Central memory CD4-positive, alpha-beta T cell (primary cell): ENCODE measurements around the gene CDC37L1.

ENCODE experiments used
- DNase-seq: peaks from one replicate; pipeline ENCODE4 v3.0.0; 2022

CDC37L1 gene

GRCh38 chr9:4669890-4670289 is 9.5 kb upstream of the CDC37L1 start:
- DNase-seq = no peak

- no peak for DNase-seq
These were observed 8.8 kb upstream of the CDC37L1 start for GRCh38 chr9:4670591-4670990.

GRCh38 chr9:4671737-4672136 is 7.6 kb upstream of the CDC37L1 start:
- DNase-seq = no peak

- no peak for DNase-seq
These were observed 4.6 kb upstream of the CDC37L1 start for GRCh38 chr9:4674783-4675182.

GRCh38 chr9:4677392-4677791 is 2.0 kb upstream of the CDC37L1 start:
- DNase-seq = no peak

GRCh38 chr9:4678679-4679267 is 596 bp upstream of the CDC37L1 start:
- no peak for DNase-seq

- DNase-seq = no peak
These were observed 780 bp downstream of the CDC37L1 start for GRCh38 chr9:4680173-4680525.

- no peak for DNase-seq
These were observed 1.4 kb downstream of the CDC37L1 start for GRCh38 chr9:4680750-4681149.

- no peak for DNase-seq
These were observed 5.5 kb downstream of the CDC37L1 start for GRCh38 chr9:4684820-4685219.

- DNase-seq = no peak
These were observed 6.7 kb downstream of the CDC37L1 start for GRCh38 chr9:4686112-4686511.

- DNase-seq = no peak
These were observed 7.2 kb downstream of the CDC37L1 start for GRCh38 chr9:4686584-4686983.

- no peak for DNase-seq
These were observed 9.7 kb downstream of the CDC37L1 start for GRCh38 chr9:4689021-4689420.

- DNase-seq = no peak
These were observed 10.3 kb downstream of the CDC37L1 start for GRCh38 chr9:4689687-4690104.

- no peak for DNase-seq
These were observed 10.8 kb downstream of the CDC37L1 start for GRCh38 chr9:4690144-4690543.

GRCh38 chr9:4691795-4692194 is 12.4 kb downstream of the CDC37L1 start:
- no peak for DNase-seq

GRCh38 chr9:4700091-4700490 is 20.7 kb downstream of the CDC37L1 start:
- no peak for DNase-seq

- DNase-seq = no peak
These were observed 21.6 kb downstream of the CDC37L1 start for GRCh38 chr9:4700932-4701331.

GRCh38 chr9:4701526-4701925 is 22.2 kb downstream of the CDC37L1 start:
- DNase-seq = no peak

GRCh38 chr9:4704129-4704528 is 24.8 kb downstream of the CDC37L1 start:
- DNase-seq = no peak

- no peak for DNase-seq
These were observed 26.7 kb downstream of the CDC37L1 start for GRCh38 chr9:4706021-4706420.

GRCh38 chr9:4706971-4707622 is 27.7 kb downstream of the CDC37L1 start:
- DNase-seq = no peak

GRCh38 chr9:4709380-4709779 is 30.0 kb downstream of the CDC37L1 start:
- no peak for DNase-seq

GRCh38 chr9:4713849-4714248 is 34.5 kb downstream of the CDC37L1 start:
- DNase-seq = no peak

- DNase-seq = no peak
These were observed 35.1 kb downstream of the CDC37L1 start for GRCh38 chr9:4714266-4715016.
